WTC11 (cell line): ENCODE results near the gene TBC1D23. TPM values are rescaled to one million over a fixed set of nuclear protein-coding genes. Genes with fewer than 3 reads are reported as not detected.
"Not testable (repeated sequence)": the region's sequence is repeated elsewhere in the genome, so short reads cannot be mapped to it uniquely, and the experiment has no call there.

Source experiments
- ATAC-seq: fragments of 200-7000 bp; cut with Tn5 transposase; 2 replicates; pipeline ENCODE4 v1.10.0; 2021; ENCODE audit warnings: mild to moderate bottlenecking, moderate library complexity
- CTCF ChIA-PET: fragments of 300-600 bp; sonication (Branson Sonifier 250); formaldehyde crosslinking; loops from one replicate; lab custom pipeline; 2021; ENCODE audit warnings: antibody characterized with exemption; lab: Charles Lee
- POLR2A ChIA-PET: fragments of 350-600 bp; sonication (Branson Sonifier 250); formaldehyde crosslinking; loops from one replicate; lab custom pipeline; 2021; ENCODE audit warnings: antibody characterized with exemption; lab: Charles Lee
- DNase-seq: peaks from one replicate; pipeline ENCODE4 v3.0.0; 2021; ENCODE audit warnings: low spot score
- H3K27ac Mint-ChIP-seq: 2 replicates; pipeline ENCODE4 v1.8.0; 2021; ENCODE audit warnings: mixed read lengths
- H3K27me3 Mint-ChIP-seq: 2 replicates; pipeline ENCODE4 v1.8.0; 2021; ENCODE audit warnings: low read depth, mild to moderate bottlenecking, moderate library complexity, mixed read lengths
- H3K36me3 Mint-ChIP-seq: 2 replicates; pipeline ENCODE4 v1.8.0; 2021; ENCODE audit warnings: mixed read lengths
- H3K4me1 Mint-ChIP-seq: 2 replicates; pipeline ENCODE4 v1.8.0; 2022; ENCODE audit warnings: mixed read lengths
- H3K4me3 Mint-ChIP-seq: 2 replicates; pipeline ENCODE4 v1.8.0; 2021; ENCODE audit warnings: mild to moderate bottlenecking, moderate library complexity, mixed read lengths
- H3K9me3 Mint-ChIP-seq: 2 replicates; pipeline ENCODE4 v1.8.0; 2021; ENCODE audit warnings: mixed read lengths
- ATF1 ChIP-seq: sonication (generic); formaldehyde crosslinking; IDR thresholded peaks from 2 replicates; pipeline ENCODE4 v1.8.1; 2023; ENCODE audit warnings: mild to moderate bottlenecking, moderate library complexity, missing genetic modification reagents
- ELF4 ChIP-seq: sonication (generic); formaldehyde crosslinking; IDR thresholded peaks from 2 replicates; pipeline ENCODE4 v1.8.1; 2022; ENCODE audit warnings: low read depth, mild to moderate bottlenecking, moderate library complexity, missing genetic modification reagents
- EMX1 ChIP-seq: fragments of 250-450 bp; sonication (Bioruptor Pico); IDR thresholded peaks from 2 replicates; pipeline ENCODE4 v1.8.0; 2021; ENCODE audit warnings: mild to moderate bottlenecking
- ESRRA ChIP-seq: sonication (generic); formaldehyde crosslinking; IDR thresholded peaks from 2 replicates; pipeline ENCODE4 v1.8.1; 2022; ENCODE audit warnings: mild to moderate bottlenecking, missing genetic modification reagents, borderline replicate concordance
- OVOL2 ChIP-seq: fragments of 250-450 bp; sonication (Bioruptor Pico); IDR thresholded peaks from 2 replicates; pipeline ENCODE4 v1.9.0; 2021; ENCODE audit warnings: mild to moderate bottlenecking, borderline replicate concordance
- PRRX2 ChIP-seq: fragments of 250-450 bp; sonication (Bioruptor Pico); IDR thresholded peaks from 2 replicates; pipeline ENCODE4 v1.8.0; 2021; ENCODE audit warnings: mild to moderate bottlenecking
- TCF7 ChIP-seq: sonication (generic); formaldehyde crosslinking; IDR thresholded peaks from 2 replicates; pipeline ENCODE4 v1.8.0; 2022; ENCODE audit warnings: mild to moderate bottlenecking, low read depth, missing genetic modification reagents, moderate library complexity
- ZBTB21 ChIP-seq: sonication (generic); formaldehyde crosslinking; IDR thresholded peaks from 2 replicates; pipeline ENCODE4 v1.8.1; 2023; ENCODE audit warnings: mild to moderate bottlenecking, missing genetic modification reagents, borderline replicate concordance
- ZNF396 ChIP-seq: fragments of 250-450 bp; sonication (Bioruptor Pico); IDR thresholded peaks from 2 replicates; pipeline ENCODE4 v1.8.0; 2021; ENCODE audit warnings: mild to moderate bottlenecking, moderate library complexity, borderline replicate concordance
- total RNA-seq: library from RNA; stranded (reverse); gene quantifications from 3 replicates; pipeline ENCODE4 v1.2.3, GENCODE V29; 2021
- TF ChIP-seq, protein P1 (sequence below): fragments of 200-600 bp; IDR thresholded peaks from 2 replicates; pipeline ENCODE4 v1.8.0; 2022; ENCODE audit warnings: antibody characterized with exemption
- TF ChIP-seq, protein P2 (sequence below): sonication (generic); formaldehyde crosslinking; IDR thresholded peaks from 2 replicates; pipeline ENCODE4 v1.8.1; 2023; ENCODE audit warnings: mild to moderate bottlenecking, missing genetic modification reagents, borderline replicate concordance
- TF ChIP-seq, protein P3 (sequence below): sonication (generic); formaldehyde crosslinking; IDR thresholded peaks from 2 replicates; pipeline ENCODE4 v1.8.1; 2022; ENCODE audit warnings: missing genetic modification reagents, borderline replicate concordance
- TF ChIP-seq, protein P4 (sequence below): sonication (generic); formaldehyde crosslinking; IDR thresholded peaks from 2 replicates; pipeline ENCODE4 v1.8.1; 2022; ENCODE audit warnings: low read depth, missing genetic modification reagents, borderline replicate concordance
- TF ChIP-seq, protein P5 (sequence below): fragments of 250-450 bp; sonication (Bioruptor Pico); IDR thresholded peaks from 2 replicates; pipeline ENCODE4 v1.8.0; 2021; ENCODE audit warnings: mild to moderate bottlenecking
- TF ChIP-seq, protein P6 (sequence below): sonication (generic); formaldehyde crosslinking; IDR thresholded peaks from 2 replicates; pipeline ENCODE4 v1.8.1; 2023; ENCODE audit warnings: mild to moderate bottlenecking, moderate library complexity, missing genetic modification reagents

TBC1D23 gene
- total RNA-seq, 1 experiment from 2014 or later, result 73.6 TPM

DNA sequence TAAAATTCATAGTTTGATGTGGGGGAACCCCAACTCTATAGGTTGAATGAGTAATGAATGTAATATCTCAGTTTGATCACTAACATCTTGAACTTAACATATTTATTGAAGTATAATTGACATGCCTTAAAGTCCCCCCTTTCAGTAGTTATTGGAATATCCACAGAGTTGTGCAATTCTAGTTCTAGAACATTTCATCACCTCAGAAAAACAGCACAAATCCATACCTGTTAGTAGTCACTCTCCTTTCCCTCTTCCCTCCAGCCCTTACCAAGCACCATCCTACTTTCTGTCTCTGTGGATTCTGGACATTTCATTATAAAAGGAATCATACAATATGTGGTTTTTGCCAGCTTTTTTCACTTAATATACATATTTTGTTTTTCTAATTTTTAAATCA lies 65.0 kb downstream of the TBC1D23 start (continued):
- TF ChIP-seq, protein P1, sequence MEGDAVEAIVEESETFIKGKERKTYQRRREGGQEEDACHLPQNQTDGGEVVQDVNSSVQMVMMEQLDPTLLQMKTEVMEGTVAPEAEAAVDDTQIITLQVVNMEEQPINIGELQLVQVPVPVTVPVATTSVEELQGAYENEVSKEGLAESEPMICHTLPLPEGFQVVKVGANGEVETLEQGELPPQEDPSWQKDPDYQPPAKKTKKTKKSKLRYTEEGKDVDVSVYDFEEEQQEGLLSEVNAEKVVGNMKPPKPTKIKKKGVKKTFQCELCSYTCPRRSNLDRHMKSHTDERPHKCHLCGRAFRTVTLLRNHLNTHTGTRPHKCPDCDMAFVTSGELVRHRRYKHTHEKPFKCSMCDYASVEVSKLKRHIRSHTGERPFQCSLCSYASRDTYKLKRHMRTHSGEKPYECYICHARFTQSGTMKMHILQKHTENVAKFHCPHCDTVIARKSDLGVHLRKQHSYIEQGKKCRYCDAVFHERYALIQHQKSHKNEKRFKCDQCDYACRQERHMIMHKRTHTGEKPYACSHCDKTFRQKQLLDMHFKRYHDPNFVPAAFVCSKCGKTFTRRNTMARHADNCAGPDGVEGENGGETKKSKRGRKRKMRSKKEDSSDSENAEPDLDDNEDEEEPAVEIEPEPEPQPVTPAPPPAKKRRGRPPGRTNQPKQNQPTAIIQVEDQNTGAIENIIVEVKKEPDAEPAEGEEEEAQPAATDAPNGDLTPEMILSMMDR, result no peak

DNA sequence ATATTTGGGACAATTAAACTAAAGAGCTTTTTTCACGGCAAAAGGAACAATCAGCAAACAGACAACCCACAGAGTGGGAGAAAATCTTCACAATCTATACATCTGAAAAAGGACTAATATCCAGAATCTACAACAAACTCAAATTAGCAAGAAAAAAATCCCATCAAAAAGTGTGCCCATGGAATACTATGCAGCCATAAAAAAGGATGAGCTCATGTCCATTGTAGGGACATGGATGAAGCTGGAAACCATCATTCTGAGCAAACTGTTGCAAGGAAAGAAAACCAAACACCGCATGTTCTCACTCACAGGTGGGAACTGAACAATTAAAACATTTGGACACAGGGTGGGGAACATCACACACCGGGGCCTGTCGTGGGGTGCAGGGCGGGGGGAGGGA lies 66.6 kb downstream of the TBC1D23 start:
- Mint-ChIP-seq H3K9me3 (peaks cover 16% of the 10 kb centered on the region), H3K36me3 (peaks cover 17% of the 10 kb centered on the region)
- DNase-seq, H3K27ac Mint-ChIP-seq, POLR2A ChIA-PET, H3K4me1 Mint-ChIP-seq, ATAC-seq, H3K27me3 Mint-ChIP-seq, CTCF ChIA-PET, H3K4me3 Mint-ChIP-seq: not testable (repeated sequence)

DNA sequence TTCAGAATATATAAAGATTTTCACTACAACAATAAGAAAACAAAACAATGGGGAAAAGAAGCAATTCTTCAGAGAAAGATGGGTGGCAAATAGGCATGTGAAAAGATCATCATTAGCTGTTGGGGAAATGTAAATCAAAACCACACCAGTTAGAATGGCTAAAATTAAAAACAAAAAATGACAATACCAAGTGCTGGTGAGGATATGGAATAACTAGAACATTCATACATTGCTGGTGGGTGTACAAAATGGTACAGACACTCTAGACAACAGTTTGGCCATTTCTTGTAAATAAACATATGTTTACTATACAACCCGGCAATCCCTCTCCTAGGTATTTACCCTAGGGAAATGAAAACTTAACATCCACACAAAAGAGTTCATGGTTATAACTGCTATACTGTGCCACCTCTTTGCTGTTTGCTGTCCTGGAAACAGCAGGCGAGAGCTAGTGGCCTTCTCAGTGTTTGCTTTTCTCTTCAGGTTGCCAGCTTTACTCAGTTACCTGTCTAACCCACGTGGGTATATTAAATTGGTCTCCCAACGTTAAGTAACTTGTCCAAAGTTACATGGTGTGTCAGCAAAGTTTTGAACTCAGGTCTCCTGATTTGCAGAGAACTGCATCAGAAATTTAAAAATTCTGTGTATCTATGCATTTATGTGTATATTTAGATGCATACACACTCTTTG lies 69.2 kb downstream of the TBC1D23 start:
- TF ChIP-seq ESRRA (no peak), TCF7 (CRISPR knock-in tag) (no peak), ZNF396 (CRISPR knock-in tag) (no peak)
- TF ChIP-seq, protein P2, sequence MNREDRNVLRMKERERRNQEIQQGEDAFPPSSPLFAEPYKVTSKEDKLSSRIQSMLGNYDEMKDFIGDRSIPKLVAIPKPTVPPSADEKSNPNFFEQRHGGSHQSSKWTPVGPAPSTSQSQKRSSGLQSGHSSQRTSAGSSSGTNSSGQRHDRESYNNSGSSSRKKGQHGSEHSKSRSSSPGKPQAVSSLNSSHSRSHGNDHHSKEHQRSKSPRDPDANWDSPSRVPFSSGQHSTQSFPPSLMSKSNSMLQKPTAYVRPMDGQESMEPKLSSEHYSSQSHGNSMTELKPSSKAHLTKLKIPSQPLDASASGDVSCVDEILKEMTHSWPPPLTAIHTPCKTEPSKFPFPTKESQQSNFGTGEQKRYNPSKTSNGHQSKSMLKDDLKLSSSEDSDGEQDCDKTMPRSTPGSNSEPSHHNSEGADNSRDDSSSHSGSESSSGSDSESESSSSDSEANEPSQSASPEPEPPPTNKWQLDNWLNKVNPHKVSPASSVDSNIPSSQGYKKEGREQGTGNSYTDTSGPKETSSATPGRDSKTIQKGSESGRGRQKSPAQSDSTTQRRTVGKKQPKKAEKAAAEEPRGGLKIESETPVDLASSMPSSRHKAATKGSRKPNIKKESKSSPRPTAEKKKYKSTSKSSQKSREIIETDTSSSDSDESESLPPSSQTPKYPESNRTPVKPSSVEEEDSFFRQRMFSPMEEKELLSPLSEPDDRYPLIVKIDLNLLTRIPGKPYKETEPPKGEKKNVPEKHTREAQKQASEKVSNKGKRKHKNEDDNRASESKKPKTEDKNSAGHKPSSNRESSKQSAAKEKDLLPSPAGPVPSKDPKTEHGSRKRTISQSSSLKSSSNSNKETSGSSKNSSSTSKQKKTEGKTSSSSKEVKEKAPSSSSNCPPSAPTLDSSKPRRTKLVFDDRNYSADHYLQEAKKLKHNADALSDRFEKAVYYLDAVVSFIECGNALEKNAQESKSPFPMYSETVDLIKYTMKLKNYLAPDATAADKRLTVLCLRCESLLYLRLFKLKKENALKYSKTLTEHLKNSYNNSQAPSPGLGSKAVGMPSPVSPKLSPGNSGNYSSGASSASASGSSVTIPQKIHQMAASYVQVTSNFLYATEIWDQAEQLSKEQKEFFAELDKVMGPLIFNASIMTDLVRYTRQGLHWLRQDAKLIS (CRISPR knock-in tag), result no peak
- TF ChIP-seq, protein P3, sequence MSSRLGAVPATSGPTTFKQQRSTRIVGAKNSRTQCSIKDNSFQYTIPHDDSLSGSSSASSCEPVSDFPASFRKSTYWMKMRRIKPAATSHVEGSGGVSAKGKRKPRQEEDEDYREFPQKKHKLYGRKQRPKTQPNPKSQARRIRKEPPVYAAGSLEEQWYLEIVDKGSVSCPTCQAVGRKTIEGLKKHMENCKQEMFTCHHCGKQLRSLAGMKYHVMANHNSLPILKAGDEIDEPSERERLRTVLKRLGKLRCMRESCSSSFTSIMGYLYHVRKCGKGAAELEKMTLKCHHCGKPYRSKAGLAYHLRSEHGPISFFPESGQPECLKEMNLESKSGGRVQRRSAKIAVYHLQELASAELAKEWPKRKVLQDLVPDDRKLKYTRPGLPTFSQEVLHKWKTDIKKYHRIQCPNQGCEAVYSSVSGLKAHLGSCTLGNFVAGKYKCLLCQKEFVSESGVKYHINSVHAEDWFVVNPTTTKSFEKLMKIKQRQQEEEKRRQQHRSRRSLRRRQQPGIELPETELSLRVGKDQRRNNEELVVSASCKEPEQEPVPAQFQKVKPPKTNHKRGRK, result no peak
- TF ChIP-seq, all 79 proteins: peak for 0
- CTCF ChIA-PET, result no interaction called here
- H3K4me1 Mint-ChIP-seq, result no peaks in the 10 kb centered on the region
- no peak for ATAC-seq
- no peak overlapping the region for H3K4me3 Mint-ChIP-seq
- H3K27me3 Mint-ChIP-seq, result peaks cover 12% of the 10 kb centered on the region
- no peak overlapping the region for H3K27ac Mint-ChIP-seq
- POLR2A ChIA-PET, result interaction anchor here (0.7 kb wide), 1 partner anchor 911 kb away, joined by 4 read pairs; no protein-coding TSS in a partner anchor
- peaks cover 17% of the 10 kb centered on the region for H3K36me3 Mint-ChIP-seq
- no peak for DNase-seq
- peaks cover 16% of the 10 kb centered on the region for H3K9me3 Mint-ChIP-seq

DNA sequence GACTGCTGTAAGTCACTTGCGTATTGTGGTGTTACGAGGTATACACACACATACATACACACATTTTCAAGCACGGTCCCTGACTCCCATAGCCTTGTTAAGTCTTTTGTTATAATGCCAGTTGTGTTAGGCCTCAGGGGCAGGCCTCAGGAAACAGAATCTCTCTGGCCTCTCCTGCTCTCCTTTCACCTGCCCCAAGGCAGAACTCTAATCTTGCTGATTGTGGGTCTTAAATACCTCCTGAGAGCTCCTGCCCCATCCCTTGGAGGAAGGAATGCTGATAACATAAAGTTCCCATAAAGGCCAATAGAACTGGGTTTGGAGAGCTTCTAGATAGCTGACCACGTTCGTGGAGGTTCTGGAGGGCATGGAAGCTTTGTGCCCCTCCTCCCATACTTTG lies 69.9 kb downstream of the TBC1D23 start:
- TF ChIP-seq, protein P4, sequence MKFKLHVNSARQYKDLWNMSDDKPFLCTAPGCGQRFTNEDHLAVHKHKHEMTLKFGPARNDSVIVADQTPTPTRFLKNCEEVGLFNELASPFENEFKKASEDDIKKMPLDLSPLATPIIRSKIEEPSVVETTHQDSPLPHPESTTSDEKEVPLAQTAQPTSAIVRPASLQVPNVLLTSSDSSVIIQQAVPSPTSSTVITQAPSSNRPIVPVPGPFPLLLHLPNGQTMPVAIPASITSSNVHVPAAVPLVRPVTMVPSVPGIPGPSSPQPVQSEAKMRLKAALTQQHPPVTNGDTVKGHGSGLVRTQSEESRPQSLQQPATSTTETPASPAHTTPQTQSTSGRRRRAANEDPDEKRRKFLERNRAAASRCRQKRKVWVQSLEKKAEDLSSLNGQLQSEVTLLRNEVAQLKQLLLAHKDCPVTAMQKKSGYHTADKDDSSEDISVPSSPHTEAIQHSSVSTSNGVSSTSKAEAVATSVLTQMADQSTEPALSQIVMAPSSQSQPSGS, result no peak
- TF ChIP-seq ZBTB21 (CRISPR knock-in tag) (no peak), OVOL2 (CRISPR knock-in tag) (no peak), PRRX2 (CRISPR knock-in tag) (no peak), EMX1 (CRISPR knock-in tag) (no peak), ELF4 (no peak), ATF1 (CRISPR knock-in tag) (no peak)
- TF ChIP-seq, protein P5, sequence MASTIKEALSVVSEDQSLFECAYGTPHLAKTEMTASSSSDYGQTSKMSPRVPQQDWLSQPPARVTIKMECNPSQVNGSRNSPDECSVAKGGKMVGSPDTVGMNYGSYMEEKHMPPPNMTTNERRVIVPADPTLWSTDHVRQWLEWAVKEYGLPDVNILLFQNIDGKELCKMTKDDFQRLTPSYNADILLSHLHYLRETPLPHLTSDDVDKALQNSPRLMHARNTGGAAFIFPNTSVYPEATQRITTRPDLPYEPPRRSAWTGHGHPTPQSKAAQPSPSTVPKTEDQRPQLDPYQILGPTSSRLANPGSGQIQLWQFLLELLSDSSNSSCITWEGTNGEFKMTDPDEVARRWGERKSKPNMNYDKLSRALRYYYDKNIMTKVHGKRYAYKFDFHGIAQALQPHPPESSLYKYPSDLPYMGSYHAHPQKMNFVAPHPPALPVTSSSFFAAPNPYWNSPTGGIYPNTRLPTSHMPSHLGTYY (CRISPR knock-in tag), result no peak
- TF ChIP-seq, protein P6, sequence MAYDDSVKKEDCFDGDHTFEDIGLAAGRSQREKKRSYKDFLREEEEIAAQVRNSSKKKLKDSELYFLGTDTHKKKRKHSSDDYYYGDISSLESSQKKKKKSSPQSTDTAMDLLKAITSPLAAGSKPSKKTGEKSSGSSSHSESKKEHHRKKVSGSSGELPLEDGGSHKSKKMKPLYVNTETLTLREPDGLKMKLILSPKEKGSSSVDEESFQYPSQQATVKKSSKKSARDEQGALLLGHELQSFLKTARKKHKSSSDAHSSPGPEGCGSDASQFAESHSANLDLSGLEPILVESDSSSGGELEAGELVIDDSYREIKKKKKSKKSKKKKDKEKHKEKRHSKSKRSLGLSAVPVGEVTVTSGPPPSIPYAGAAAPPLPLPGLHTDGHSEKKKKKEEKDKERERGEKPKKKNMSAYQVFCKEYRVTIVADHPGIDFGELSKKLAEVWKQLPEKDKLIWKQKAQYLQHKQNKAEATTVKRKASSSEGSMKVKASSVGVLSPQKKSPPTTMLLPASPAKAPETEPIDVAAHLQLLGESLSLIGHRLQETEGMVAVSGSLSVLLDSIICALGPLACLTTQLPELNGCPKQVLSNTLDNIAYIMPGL (CRISPR knock-in tag), result no peak
- TF ChIP-seq, all 79 proteins: peak for 0
- Mint-ChIP-seq H3K4me1 (peaks cover 7% of the 10 kb centered on the region), H3K27me3 (peaks cover 17% of the 10 kb centered on the region), H3K27ac (no peak overlapping the region), H3K4me3 (no peak overlapping the region), H3K9me3 (peaks cover 16% of the 10 kb centered on the region), H3K36me3 (peaks cover 17% of the 10 kb centered on the region)
- ATAC-seq (no peak), DNase-seq (no peak)
- POLR2A ChIA-PET, result no interaction called here
- CTCF ChIA-PET, result no interaction called here
